Ishikawa (cell line): ENCODE results near the gene CDNF.

Experiments
- CEBPB ChIP-seq: IDR thresholded peaks from 2 replicates; pipeline ENCODE4 v1.6.1; 2012
- EP300 ChIP-seq: IDR thresholded peaks from 2 replicates; pipeline ENCODE4 v1.6.1; 2012; ENCODE audit warnings: borderline replicate concordance
- FOXM1 ChIP-seq: IDR thresholded peaks from 2 replicates; pipeline ENCODE4 v1.6.1; 2012; ENCODE audit warnings: low read depth, borderline replicate concordance
- RAD21 ChIP-seq: IDR thresholded peaks from 2 replicates; pipeline ENCODE4 v1.6.1; 2012; ENCODE audit warnings: low read depth
- TAF1 ChIP-seq: IDR thresholded peaks from 2 replicates; pipeline ENCODE4 v1.6.1; 2012; ENCODE audit warnings: low read depth, mild to moderate bottlenecking
- TCF12 ChIP-seq: IDR thresholded peaks from 2 replicates; pipeline ENCODE4 v1.6.1; 2012; ENCODE audit warnings: low read depth
- USF1 ChIP-seq: IDR thresholded peaks from 2 replicates; pipeline ENCODE4 v1.6.1; 2012
- TF ChIP-seq, protein P1 (sequence below): IDR thresholded peaks from 2 replicates; pipeline ENCODE4 v1.6.1; 2012; ENCODE audit warnings: low read depth, mild to moderate bottlenecking

GRCh38 chr10:14784459-14785055 lies 53.3 kb downstream of the CDNF start:
- TF ChIP-seq TCF12 (no peak), TAF1 (no peak), RAD21 (no peak), FOXM1 (no peak), CEBPB (no peak), USF1 (no peak), EP300 (no peak)
- TF ChIP-seq, protein P1, sequence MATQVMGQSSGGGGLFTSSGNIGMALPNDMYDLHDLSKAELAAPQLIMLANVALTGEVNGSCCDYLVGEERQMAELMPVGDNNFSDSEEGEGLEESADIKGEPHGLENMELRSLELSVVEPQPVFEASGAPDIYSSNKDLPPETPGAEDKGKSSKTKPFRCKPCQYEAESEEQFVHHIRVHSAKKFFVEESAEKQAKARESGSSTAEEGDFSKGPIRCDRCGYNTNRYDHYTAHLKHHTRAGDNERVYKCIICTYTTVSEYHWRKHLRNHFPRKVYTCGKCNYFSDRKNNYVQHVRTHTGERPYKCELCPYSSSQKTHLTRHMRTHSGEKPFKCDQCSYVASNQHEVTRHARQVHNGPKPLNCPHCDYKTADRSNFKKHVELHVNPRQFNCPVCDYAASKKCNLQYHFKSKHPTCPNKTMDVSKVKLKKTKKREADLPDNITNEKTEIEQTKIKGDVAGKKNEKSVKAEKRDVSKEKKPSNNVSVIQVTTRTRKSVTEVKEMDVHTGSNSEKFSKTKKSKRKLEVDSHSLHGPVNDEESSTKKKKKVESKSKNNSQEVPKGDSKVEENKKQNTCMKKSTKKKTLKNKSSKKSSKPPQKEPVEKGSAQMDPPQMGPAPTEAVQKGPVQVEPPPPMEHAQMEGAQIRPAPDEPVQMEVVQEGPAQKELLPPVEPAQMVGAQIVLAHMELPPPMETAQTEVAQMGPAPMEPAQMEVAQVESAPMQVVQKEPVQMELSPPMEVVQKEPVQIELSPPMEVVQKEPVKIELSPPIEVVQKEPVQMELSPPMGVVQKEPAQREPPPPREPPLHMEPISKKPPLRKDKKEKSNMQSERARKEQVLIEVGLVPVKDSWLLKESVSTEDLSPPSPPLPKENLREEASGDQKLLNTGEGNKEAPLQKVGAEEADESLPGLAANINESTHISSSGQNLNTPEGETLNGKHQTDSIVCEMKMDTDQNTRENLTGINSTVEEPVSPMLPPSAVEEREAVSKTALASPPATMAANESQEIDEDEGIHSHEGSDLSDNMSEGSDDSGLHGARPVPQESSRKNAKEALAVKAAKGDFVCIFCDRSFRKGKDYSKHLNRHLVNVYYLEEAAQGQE, result no peak
